OCI-LY1 (cell line): Measurements from ENCODE around the gene ECSCR.

ENCODE experiments used
- H2AFZ ChIP-seq: fragments of 200-600 bp; sonication (generic), shearing (Covaris generic); 2 replicates; pipeline ENCODE4 v1.6.0; 2014; ENCODE audit warnings: antibody characterized with exemption, mild to moderate bottlenecking, low read length
- H3F3A ChIP-seq: fragments of 200-600 bp; sonication (generic), shearing (Covaris generic); 2 replicates; pipeline ENCODE4 v1.6.0; 2014; ENCODE audit warnings: mild to moderate bottlenecking, antibody characterized with exemption, low read length, moderate library complexity; ENCODE audit not compliant: insufficient read depth
- H3K27ac ChIP-seq: fragments of 200-600 bp; sonication (generic); 2 replicates; pipeline ENCODE4 v1.5.1; 2014; ENCODE audit warnings: low read length, mixed run types, mild to moderate bottlenecking, low read depth; ENCODE audit not compliant: poor library complexity, severe bottlenecking
- H3K27me3 ChIP-seq: fragments of 200-600 bp; sonication (generic); 2 replicates; pipeline ENCODE4 v1.6.0; 2014; ENCODE audit warnings: antibody characterized with exemption, mild to moderate bottlenecking, low read length, moderate library complexity; ENCODE audit not compliant: insufficient read depth
- H3K36me3 ChIP-seq: fragments of 200-600 bp; sonication (generic); 2 replicates; pipeline ENCODE4 v1.6.1; 2014; ENCODE audit warnings: mild to moderate bottlenecking, antibody characterized with exemption, low read length, moderate library complexity, mixed read lengths; ENCODE audit not compliant: insufficient read depth
- H3K4me1 ChIP-seq: fragments of 200-600 bp; sonication (generic); 2 replicates; pipeline ENCODE4 v1.5.1; 2014; ENCODE audit warnings: mild to moderate bottlenecking, low read length, moderate library complexity; ENCODE audit not compliant: insufficient read depth, severe bottlenecking
- H3K4me2 ChIP-seq: fragments of 200-600 bp; sonication (generic), shearing (Covaris generic); 2 replicates; pipeline ENCODE4 v1.6.1; 2014; ENCODE audit warnings: low read length
- H3K4me3 ChIP-seq: fragments of 200-600 bp; sonication (generic); 2 replicates; pipeline ENCODE4 v1.5.1; 2014; ENCODE audit warnings: low read length, low read depth, mild to moderate bottlenecking, mixed read lengths; ENCODE audit not compliant: poor library complexity, severe bottlenecking
- H3K79me2 ChIP-seq: fragments of 200-600 bp; shearing (Covaris generic); 2 replicates; pipeline ENCODE4 v1.6.1; 2016; ENCODE audit warnings: mixed run types, low read length, mixed read lengths; ENCODE audit not compliant: insufficient read depth
- H3K9ac ChIP-seq: fragments of 200-600 bp; sonication (generic), shearing (Covaris generic); 2 replicates; pipeline ENCODE4 v1.6.1; 2014; ENCODE audit warnings: mild to moderate bottlenecking, low read length, mixed read lengths
- H3K9me2 ChIP-seq: fragments of 200-600 bp; sonication (generic), shearing (Covaris generic); 2 replicates; pipeline ENCODE4 v1.6.1; 2014; ENCODE audit warnings: low read depth, mild to moderate bottlenecking, low read length, mixed read lengths
- H3K9me3 ChIP-seq: fragments of 200-600 bp; shearing (Covaris generic); 2 replicates; pipeline ENCODE4 v1.6.1; 2014; ENCODE audit warnings: low read length, mixed read lengths
- H4K20me1 ChIP-seq: fragments of 200-600 bp; sonication (generic), shearing (Covaris generic); 2 replicates; pipeline ENCODE4 v1.6.0; 2016; ENCODE audit warnings: mild to moderate bottlenecking, low read length; ENCODE audit not compliant: insufficient read depth
- EZH2 ChIP-seq: fragments of 200-600 bp; sonication (generic), shearing (Covaris generic); IDR thresholded peaks from 2 replicates; pipeline ENCODE4 v1.8.0; 2017; ENCODE audit warnings: borderline replicate concordance, mixed run types, mild to moderate bottlenecking, antibody characterized with exemption, low read length, moderate library complexity, mixed read lengths
- TF ChIP-seq, protein P1 (sequence below): fragments of 200-600 bp; sonication (generic), shearing (Covaris generic); IDR thresholded peaks from 2 replicates; pipeline ENCODE4 v1.5.1; 2017; ENCODE audit warnings: mild to moderate bottlenecking, antibody characterized with exemption, low read length, moderate library complexity, mixed read lengths

Gene ECSCR

DNA sequence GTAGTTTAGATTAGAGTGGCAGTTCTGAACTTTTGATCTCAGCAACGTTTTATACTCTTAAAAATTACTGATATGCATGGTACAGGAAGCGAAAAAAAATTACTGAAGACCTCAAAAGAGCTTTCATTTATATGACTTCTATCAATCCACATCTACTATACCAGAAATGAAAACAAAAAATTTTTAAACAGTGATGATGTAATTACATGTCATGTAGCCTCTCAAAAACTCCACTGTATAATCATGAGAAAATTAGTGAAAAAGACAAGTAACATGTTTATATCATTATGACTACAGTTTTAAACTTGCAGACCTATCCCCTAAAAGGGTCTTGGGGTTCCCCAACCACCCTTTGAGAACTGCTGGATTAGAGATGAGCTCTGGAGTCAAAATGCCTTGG, 32.5 kb downstream of the ECSCR start:
- no peaks in the 10 kb centered on the region for H3K27me3 ChIP-seq
- H3K9me3 ChIP-seq: no peaks in the 10 kb centered on the region
- H3K4me2 ChIP-seq: no peak overlapping the region
- H3K9me2 ChIP-seq: no peaks in the 10 kb centered on the region
- no peaks in the 10 kb centered on the region for H4K20me1 ChIP-seq
- H2AFZ ChIP-seq: no peak overlapping the region
- no peaks in the 10 kb centered on the region for H3K4me1 ChIP-seq
- H3K9ac ChIP-seq: no peak overlapping the region
- no peaks in the 10 kb centered on the region for H3F3A ChIP-seq
- H3K27ac ChIP-seq: no peak overlapping the region
- no peak overlapping the region for H3K4me3 ChIP-seq
- no peaks in the 10 kb centered on the region for H3K79me2 ChIP-seq
- no peaks in the 10 kb centered on the region for H3K36me3 ChIP-seq
- TF ChIP-seq EZH2: no peak
- TF ChIP-seq, protein P1, sequence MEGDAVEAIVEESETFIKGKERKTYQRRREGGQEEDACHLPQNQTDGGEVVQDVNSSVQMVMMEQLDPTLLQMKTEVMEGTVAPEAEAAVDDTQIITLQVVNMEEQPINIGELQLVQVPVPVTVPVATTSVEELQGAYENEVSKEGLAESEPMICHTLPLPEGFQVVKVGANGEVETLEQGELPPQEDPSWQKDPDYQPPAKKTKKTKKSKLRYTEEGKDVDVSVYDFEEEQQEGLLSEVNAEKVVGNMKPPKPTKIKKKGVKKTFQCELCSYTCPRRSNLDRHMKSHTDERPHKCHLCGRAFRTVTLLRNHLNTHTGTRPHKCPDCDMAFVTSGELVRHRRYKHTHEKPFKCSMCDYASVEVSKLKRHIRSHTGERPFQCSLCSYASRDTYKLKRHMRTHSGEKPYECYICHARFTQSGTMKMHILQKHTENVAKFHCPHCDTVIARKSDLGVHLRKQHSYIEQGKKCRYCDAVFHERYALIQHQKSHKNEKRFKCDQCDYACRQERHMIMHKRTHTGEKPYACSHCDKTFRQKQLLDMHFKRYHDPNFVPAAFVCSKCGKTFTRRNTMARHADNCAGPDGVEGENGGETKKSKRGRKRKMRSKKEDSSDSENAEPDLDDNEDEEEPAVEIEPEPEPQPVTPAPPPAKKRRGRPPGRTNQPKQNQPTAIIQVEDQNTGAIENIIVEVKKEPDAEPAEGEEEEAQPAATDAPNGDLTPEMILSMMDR: no peak

DNA sequence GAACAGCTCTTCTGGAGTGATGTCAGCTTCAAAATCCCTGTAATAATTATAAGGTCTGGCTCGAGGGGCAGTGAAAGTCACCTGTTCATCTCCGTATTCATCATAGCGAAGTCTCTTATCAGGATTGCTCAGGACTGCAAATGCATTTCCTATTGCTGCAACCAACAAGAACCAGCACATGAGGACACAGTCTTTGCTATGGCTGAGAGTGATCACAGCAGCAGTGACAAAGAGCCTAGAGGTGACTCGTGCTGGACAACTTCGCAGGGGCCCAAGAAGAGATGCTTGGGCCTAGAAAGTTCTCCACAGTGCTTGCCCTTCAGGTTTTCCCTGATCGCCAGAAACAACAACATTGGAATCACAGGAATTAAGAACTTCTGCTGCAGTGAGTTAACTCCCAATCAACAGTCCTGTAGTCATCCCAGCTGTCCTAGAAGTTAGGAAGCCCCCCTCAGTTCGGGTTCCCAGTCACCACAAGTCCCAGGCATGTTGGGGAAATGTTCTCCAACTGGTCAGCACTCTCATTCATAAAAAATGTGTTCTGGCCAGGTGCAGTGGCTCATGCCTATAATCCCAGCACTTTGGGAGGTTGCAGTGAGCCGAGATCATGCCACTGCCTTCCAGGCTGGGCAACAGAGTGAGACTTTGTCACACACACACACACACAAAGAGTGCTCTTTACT, 36.2 kb downstream of the ECSCR start:
- Histone ChIP-seq H3K9ac (no peak overlapping the region), H3K27me3 (no peaks in the 10 kb centered on the region), H3K27ac (no peak overlapping the region), H3K36me3 (no peaks in the 10 kb centered on the region), H3K9me3 (no peaks in the 10 kb centered on the region), H3K4me3 (no peak overlapping the region), H3F3A (no peaks in the 10 kb centered on the region), H3K79me2 (no peaks in the 10 kb centered on the region), H3K9me2 (no peaks in the 10 kb centered on the region), H4K20me1 (no peaks in the 10 kb centered on the region), H3K4me1 (no peaks in the 10 kb centered on the region), H2AFZ (no peak overlapping the region), H3K4me2 (no peak overlapping the region)
- no peak for TF ChIP-seq EZH2
- TF ChIP-seq, protein P1: no peak

DNA sequence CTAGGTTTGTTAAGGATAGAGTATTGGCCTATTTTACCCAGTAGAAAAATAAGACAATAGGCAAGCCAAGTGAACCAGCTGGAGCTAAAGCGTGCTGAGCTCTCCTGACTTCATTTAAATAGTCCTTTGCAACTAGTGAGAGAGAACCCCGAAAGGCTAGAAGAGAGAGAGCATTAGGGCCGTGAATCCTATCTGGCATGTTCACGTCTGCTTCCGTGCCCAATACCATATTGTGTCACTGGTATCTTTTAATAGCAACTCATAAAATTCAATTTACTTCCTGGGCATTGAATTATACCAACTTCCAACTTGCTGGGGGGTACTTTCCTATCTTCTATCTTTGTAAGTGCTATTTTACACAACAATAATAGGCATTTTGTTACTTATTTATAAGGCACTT, 37.0 kb downstream of the ECSCR start:
- H3K9ac ChIP-seq: no peak overlapping the region
- no peaks in the 10 kb centered on the region for H3K27me3 ChIP-seq
- H4K20me1 ChIP-seq: no peaks in the 10 kb centered on the region
- H3K27ac ChIP-seq: no peak overlapping the region
- no peak overlapping the region for H3K4me2 ChIP-seq
- TF ChIP-seq, protein P1: no peak
- no peak for TF ChIP-seq EZH2
- H3F3A ChIP-seq: no peaks in the 10 kb centered on the region
- H3K9me2 ChIP-seq: no peaks in the 10 kb centered on the region
- no peak overlapping the region for H2AFZ ChIP-seq
- H3K9me3 ChIP-seq: no peaks in the 10 kb centered on the region
- H3K79me2 ChIP-seq: no peaks in the 10 kb centered on the region
- H3K4me1 ChIP-seq: no peaks in the 10 kb centered on the region
- no peak overlapping the region for H3K4me3 ChIP-seq
- H3K36me3 ChIP-seq: no peaks in the 10 kb centered on the region
